H1 (cell line): ENCODE data around the gene NPAT. TPM values are rescaled to one million over a fixed set of nuclear protein-coding genes. Genes with fewer than 3 reads are reported as not detected.

ENCODE experiments used
- ASH2L ChIP-seq: fragments of 200-600, 300-600 bp; sonication (generic); IDR thresholded peaks from one replicate; pipeline ENCODE4 v1.7.1; 2017; ENCODE audit warnings: low read length
- BCL11A ChIP-seq, 2 experiments: IDR thresholded peaks; one replicate each; pipeline ENCODE4 v1.6.1; 2011; ENCODE audit warnings: low read depth in 2 of 2, low read length in 2 of 2, mild to moderate bottlenecking in 2 of 2
- CBX5 ChIP-seq: fragments of 300-800, 300-1000 bp; sonication (generic); IDR thresholded peaks from 2 replicates; pipeline ENCODE4 v1.7.1; 2016; ENCODE audit warnings: antibody characterized with exemption, low read length, low read depth
- CHD2 ChIP-seq: IDR thresholded peaks from 2 replicates; pipeline ENCODE4 v1.6.1; 2012; ENCODE audit warnings: low read length, improper control_type of control experiment
- CREB1 ChIP-seq: IDR thresholded peaks from 2 replicates; pipeline ENCODE4 v1.6.1; 2012; ENCODE audit warnings: inconsistent platforms
- EGR1 ChIP-seq: IDR thresholded peaks from 2 replicates; pipeline ENCODE4 v1.6.1; 2011; ENCODE audit warnings: low read depth, low read length, borderline replicate concordance
- GTF2F1 ChIP-seq: IDR thresholded peaks from 2 replicates; pipeline ENCODE4 v1.6.1; 2012; ENCODE audit warnings: low read depth, low read length, improper control_type of control experiment, borderline replicate concordance
- JUN ChIP-seq: IDR thresholded peaks from 2 replicates; pipeline ENCODE4 v1.6.1; 2011; ENCODE audit warnings: low read depth, mild to moderate bottlenecking, improper control_type of control experiment, low read length
- KDM5A ChIP-seq: fragments of 200-600 bp; IDR thresholded peaks from 2 replicates; pipeline ENCODE4 v1.7.1; 2012; ENCODE audit warnings: mild to moderate bottlenecking, low read length, inconsistent platforms, mixed read lengths
- NANOG ChIP-seq: IDR thresholded peaks from 2 replicates; pipeline ENCODE4 v1.6.1; 2011; ENCODE audit warnings: low read length, low read depth, mild to moderate bottlenecking, inconsistent platforms; ENCODE audit not compliant: insufficient read depth, poor library complexity, severe bottlenecking
- PHF8 ChIP-seq: fragments of 200-600 bp; sonication (generic); conservative IDR thresholded peaks from 2 replicates; pipeline ENCODE4 v1.7.1; 2012; ENCODE audit warnings: low read depth, mild to moderate bottlenecking, inconsistent platforms, low read length, moderate library complexity
- RAD21 ChIP-seq, 2 experiments: IDR thresholded peaks in 1 of 2; conservative IDR thresholded peaks in 1 of 2; 2 replicates each; pipeline ENCODE4 v1.6.1; 2011; ENCODE audit warnings: low read depth in 2 of 2, low read length in 2 of 2, improper control_type of control experiment in 1 of 2, inconsistent platforms in 1 of 2, mild to moderate bottlenecking in 1 of 2, moderate library complexity in 1 of 2
- SP1 ChIP-seq: IDR thresholded peaks from 2 replicates; pipeline ENCODE4 v1.6.1; 2011; ENCODE audit warnings: low read depth, low read length
- TEAD4 ChIP-seq: IDR thresholded peaks from 2 replicates; pipeline ENCODE4 v1.6.1; 2012; ENCODE audit warnings: low read depth, low read length, inconsistent platforms, mixed read lengths
- YY1 ChIP-seq: IDR thresholded peaks from 2 replicates; pipeline ENCODE4 v1.6.1; 2011; ENCODE audit warnings: low read depth, mild to moderate bottlenecking, low read length
- polyA plus RNA-seq, 7 experiments: library from polyadenylated mRNA; depleted of rRNA in 3 of 7; stranded (reverse) in 5 of 7; unstranded in 2 of 7; fragments of >200 nt in 5 of 7; fragments of 200-250 nt in 2 of 7; gene quantifications; 1 replicate in 5 of 7; 2 replicates in 1 of 7; 4 replicates in 1 of 7; pipeline versions ENCODE4 v1.2.1 to v1.2.3, GENCODE V29; 2011 to 2013; ENCODE audit warnings: missing spikeins in 2 of 7, mixed read lengths in 2 of 7
- total RNA-seq: library from RNA; stranded (reverse); fragmentation: NEBNext Ultra II Directional; extraction: Animal tissue kit (Norgen Biotek cat#: 25700); gene quantifications from 2 replicates; pipeline ENCODE4 v1.2.1, GENCODE V29; 2021
- TF ChIP-seq, protein P1 (sequence below): IDR thresholded peaks from 2 replicates; pipeline ENCODE4 v1.6.1; 2012; ENCODE audit warnings: inconsistent platforms
- TF ChIP-seq, protein P2 (sequence below): IDR thresholded peaks from 2 replicates; pipeline ENCODE4 v1.6.1; 2012; ENCODE audit warnings: inconsistent platforms
- TF ChIP-seq, protein P3 (sequence below), 3 experiments: IDR thresholded peaks; 1 replicate in 2 of 3; 2 replicates in 1 of 3; pipeline versions ENCODE4 v1.5.1 to v1.6.1; 2011; ENCODE audit warnings: low read length in 3 of 3, mild to moderate bottlenecking in 3 of 3, inconsistent platforms in 2 of 3, low read depth in 1 of 3, moderate library complexity in 1 of 3; ENCODE audit not compliant: insufficient read depth in 1 of 3; ENCODE audit errors: control extremely low read depth in 1 of 3
- TF ChIP-seq, protein P4 (sequence below): IDR thresholded peaks from 2 replicates; pipeline ENCODE4 v1.6.1; 2011; ENCODE audit warnings: low read length, improper control_type of control experiment

Gene NPAT
- total and polyA plus RNA-seq, 2 of the 8 experiments (the other 6 are each of a cell fraction or from before 2014, with no cell fraction given) = 4.6 to 23.4 TPM

DNA sequence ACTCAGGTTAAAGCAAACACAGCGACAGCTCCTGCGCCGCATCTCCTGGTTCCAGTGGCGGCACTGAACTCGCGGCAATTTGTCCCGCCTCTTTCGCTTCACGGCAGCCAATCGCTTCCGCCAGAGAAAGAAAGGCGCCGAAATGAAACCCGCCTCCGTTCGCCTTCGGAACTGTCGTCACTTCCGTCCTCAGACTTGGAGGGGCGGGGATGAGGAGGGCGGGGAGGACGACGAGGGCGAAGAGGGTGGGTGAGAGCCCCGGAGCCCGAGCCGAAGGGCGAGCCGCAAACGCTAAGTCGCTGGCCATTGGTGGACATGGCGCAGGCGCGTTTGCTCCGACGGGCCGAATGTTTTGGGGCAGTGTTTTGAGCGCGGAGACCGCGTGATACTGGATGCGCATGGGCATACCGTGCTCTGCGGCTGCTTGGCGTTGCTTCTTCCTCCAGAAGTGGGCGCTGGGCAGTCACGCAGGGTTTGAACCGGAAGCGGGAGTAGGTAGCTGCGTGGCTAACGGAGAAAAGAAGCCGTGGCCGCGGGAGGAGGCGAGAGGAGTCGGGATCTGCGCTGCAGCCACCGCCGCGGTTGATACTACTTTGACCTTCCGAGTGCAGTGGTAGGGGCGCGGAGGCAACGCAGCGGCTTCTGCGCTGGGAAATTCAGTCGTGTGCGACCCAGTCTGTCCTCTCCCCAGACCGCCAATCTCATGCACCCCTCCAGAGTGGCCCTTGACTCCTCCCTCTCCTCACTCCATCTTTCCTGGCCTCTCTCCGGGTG lies at the start of gene NPAT, which contains the start of gene ATM (continued):
- TF ChIP-seq JUN = no peak
- TF ChIP-seq NANOG = no peak
- peak; percentile 7; the same call in 1 of the 2 replicates for TF ChIP-seq CHD2
- TF ChIP-seq ASH2L = peak; percentile 84
- no peak for TF ChIP-seq BCL11A (IDR thresholded peaks at IDR 0.05; ENCODE audit: low read depth in 2 of 2, low read length in 2 of 2)
- TF ChIP-seq RAD21 (IDR thresholded peaks at IDR 0.05 in 1 of 2, conservative IDR thresholded peaks at IDR 0.05 in 1 of 2; ENCODE audit: low read depth in 2 of 2, low read length in 2 of 2) = peak; percentile 35 to 40; a peak in 2 of 4 replicates
- TF ChIP-seq, protein P1, sequence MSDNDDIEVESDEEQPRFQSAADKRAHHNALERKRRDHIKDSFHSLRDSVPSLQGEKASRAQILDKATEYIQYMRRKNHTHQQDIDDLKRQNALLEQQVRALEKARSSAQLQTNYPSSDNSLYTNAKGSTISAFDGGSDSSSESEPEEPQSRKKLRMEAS = peak; percentile 95
- TF ChIP-seq CREB1 = peak; percentile 84
- TF ChIP-seq KDM5A = 0 out of 2 replicates have a peak, but pooled peaks have one; percentile 5
- TF ChIP-seq, protein P2, sequence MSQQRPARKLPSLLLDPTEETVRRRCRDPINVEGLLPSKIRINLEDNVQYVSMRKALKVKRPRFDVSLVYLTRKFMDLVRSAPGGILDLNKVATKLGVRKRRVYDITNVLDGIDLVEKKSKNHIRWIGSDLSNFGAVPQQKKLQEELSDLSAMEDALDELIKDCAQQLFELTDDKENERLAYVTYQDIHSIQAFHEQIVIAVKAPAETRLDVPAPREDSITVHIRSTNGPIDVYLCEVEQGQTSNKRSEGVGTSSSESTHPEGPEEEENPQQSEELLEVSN = peak; percentile 68
- TF ChIP-seq CBX5 = no peak
- peak; percentile 4; the same call in 1 of the 2 replicates for TF ChIP-seq GTF2F1
- TF ChIP-seq PHF8 = peak; percentile 89
- TF ChIP-seq SP1 = 0 out of 2 replicates have a peak, but pooled peaks have one; percentile 46
- TF ChIP-seq, protein P3, sequence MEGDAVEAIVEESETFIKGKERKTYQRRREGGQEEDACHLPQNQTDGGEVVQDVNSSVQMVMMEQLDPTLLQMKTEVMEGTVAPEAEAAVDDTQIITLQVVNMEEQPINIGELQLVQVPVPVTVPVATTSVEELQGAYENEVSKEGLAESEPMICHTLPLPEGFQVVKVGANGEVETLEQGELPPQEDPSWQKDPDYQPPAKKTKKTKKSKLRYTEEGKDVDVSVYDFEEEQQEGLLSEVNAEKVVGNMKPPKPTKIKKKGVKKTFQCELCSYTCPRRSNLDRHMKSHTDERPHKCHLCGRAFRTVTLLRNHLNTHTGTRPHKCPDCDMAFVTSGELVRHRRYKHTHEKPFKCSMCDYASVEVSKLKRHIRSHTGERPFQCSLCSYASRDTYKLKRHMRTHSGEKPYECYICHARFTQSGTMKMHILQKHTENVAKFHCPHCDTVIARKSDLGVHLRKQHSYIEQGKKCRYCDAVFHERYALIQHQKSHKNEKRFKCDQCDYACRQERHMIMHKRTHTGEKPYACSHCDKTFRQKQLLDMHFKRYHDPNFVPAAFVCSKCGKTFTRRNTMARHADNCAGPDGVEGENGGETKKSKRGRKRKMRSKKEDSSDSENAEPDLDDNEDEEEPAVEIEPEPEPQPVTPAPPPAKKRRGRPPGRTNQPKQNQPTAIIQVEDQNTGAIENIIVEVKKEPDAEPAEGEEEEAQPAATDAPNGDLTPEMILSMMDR (IDR thresholded peaks at IDR 0.05; ENCODE audit: control extremely low read depth in 1 of 3, insufficient read depth in 1 of 3, low read depth in 1 of 3, low read length in 3 of 3) = peak; percentile 48 to 77 (median 75)
- TF ChIP-seq, protein P4, sequence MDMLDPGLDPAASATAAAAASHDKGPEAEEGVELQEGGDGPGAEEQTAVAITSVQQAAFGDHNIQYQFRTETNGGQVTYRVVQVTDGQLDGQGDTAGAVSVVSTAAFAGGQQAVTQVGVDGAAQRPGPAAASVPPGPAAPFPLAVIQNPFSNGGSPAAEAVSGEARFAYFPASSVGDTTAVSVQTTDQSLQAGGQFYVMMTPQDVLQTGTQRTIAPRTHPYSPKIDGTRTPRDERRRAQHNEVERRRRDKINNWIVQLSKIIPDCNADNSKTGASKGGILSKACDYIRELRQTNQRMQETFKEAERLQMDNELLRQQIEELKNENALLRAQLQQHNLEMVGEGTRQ = no peak
- no peak for TF ChIP-seq YY1
- TF ChIP-seq TEAD4 = 0 out of 2 replicates have a peak, but pooled peaks have one; percentile 1
- no peak for TF ChIP-seq EGR1
